NCI-H345 (cell line): ENCODE measurements around the gene GAL3ST1.

Experiments
- DNase-seq: peaks from one replicate; lab custom pipeline; 2025; lab: John Stamatoyannopoulos, UW

Gene GAL3ST1

DNA sequence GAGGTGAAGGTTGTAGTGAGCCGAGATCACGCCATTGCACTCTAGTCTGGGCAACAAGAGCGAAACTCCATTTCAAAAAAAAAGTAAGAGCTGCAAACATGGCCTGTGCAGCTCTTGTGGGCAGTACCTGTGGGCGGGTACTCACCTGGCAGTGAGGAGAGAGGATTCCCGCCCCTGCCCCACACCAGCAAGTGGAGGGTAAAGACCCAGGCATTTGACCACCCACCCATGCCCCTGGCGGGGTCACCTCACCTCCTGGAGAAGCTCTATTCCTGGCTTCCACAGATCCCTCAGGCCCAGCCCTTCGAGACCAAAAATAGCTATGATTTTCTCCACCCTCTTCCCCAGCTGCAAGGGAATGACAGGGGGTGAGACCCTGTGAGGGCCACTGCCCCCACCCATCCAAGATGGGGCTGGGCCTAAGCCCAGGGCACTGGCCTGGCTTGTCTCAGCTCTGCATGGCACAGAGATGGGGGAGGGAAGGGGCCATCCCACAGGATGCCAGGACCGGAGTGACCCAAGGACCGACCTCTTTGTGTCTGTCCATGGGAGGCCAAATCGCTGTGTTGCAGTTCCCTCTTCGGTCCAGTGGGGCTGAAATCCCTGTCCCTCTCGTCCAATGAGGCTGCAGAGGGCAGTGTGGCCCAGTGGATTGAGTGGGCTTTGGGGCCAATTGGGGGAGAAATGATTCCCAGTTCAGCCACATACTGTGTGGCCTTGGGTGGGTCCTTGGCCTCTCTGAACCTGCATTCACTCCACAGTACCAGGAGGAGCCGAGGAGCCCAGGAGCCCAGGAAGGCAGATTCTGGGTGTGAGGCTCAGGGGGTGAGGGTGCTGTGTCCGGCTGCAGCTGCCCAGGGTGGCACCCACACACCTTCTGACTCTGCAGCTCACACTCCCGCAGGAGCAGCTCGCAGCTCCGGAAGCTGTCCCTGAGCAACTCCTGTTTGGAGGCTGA is 42.5 kb downstream of the GAL3ST1 start:
- no peak for DNase-seq

DNA sequence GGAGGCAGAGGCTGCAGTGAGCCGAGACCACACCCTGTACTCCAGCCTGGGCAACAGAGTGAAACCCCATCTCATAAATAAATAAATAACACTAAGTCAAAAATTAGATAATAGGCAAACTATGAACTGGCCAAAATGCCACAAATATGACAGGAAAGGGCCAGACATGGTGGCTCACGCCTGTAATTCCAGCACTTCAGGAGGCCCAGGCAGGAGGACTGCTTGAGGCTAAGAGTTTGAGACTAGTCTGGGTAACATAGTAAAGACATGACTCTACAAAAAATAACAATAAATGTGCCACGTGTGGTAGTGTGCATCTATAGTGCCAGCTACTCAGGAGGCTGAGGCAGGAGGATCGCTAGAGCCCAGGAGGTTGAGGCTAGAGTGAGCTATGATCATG is 47.8 kb downstream of the GAL3ST1 start:
- no peak for DNase-seq

DNA sequence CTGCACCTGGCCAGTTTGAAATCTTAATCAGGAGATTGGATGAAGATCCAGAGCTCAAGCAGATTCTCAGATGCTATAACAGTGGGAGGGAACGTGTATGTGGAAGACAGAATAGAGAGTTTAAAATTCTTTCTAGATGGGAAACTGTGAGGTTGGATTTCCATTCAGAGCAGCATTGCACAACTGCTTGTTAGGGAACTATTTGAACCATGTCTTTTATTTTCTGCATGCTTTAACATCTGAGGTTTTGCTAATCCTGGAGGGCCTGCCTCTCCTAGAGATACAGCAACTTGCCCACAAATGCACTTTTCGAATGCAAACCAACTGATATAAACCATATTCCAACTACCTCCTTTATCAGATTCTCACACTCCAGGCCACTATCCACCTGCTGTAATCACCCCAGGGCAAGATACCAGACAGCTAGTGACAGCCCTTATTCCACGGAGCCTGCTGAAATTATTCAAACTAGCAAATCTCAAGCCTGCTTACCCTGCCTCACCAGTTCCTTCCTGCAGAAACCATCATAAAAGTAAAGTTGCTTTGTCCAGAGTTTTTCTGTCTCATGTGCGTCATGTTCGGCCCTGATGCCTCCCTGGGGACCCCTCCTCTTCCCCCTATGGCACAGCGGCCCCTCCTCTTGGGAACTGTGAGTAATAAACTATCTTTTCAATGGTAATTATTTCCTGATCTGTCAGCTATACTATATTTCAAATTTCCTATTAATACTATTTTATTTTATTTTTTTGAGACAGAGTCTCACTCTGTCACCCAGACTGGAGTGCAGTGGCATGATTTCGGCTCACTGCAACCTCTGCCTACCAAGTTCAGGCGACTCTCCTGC is 50.6 kb downstream of the GAL3ST1 start:
- no peak for DNase-seq

DNA sequence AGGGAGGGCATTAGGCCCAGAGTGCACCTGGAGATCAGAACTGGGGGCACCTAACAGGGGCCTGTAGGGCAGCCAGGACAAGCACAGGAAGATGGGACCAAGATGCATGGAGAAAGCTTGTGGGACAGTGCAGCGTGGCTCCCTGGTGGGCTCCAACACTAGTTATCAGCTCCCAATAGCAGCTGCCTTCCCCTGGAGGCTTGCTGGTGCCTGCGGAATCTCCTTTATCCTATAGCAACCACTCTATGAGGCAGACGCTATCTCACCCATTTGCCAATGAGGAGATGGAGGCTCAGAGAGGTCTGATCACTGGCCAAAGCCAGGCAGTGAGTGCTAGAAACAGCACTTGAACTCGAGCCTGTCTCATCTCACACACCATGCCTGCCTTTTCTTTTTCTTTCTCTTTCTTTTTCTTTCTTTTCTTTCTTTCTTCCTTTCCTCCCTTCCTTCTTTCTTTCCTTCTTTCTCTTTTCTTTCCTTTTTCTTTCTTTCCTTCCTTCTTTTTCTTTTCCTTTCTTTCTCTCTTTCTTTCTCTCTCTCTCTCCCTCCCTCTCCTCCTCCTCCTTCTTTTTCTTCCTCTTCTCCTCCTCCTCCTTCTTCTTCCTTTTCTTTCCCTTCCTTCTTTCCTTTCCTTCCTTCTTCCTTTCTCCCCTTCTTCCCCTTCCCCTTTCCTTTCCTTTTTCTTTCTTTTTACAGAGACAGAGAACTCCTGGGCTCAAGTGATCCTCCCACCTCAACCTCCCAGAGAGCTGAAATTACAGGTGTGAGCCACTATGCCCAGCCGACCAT is 52.9 kb downstream of the GAL3ST1 start:
- no peak for DNase-seq

DNA sequence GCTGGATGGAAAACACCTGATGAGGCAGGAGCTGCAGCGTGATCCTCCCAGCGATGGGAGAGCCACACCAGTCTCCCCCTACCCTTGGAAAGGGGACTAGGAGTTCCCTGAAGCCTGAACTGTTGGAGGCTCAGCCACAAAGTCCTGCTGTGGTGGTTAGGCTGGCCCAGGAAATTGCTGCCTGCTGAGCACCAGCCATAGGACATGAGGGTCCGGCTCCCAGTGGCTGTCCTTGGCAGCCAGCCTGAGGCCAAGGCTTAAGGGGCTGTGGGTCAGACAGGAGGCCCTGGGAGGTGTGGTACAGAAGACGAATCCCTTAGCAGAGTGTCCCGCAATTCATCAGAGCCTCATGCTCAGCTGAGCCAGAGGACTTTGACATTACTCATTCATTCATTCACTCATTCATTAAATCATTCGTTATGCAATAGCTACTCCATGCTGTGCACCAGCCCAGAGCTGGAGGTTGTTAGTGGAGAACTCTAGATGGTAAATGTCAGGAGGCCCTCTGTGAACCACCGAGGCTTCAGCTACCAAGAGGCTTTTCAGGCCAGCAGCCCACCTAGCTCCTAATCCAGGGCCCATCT is 54.5 kb downstream of the GAL3ST1 start:
- no peak for DNase-seq

DNA sequence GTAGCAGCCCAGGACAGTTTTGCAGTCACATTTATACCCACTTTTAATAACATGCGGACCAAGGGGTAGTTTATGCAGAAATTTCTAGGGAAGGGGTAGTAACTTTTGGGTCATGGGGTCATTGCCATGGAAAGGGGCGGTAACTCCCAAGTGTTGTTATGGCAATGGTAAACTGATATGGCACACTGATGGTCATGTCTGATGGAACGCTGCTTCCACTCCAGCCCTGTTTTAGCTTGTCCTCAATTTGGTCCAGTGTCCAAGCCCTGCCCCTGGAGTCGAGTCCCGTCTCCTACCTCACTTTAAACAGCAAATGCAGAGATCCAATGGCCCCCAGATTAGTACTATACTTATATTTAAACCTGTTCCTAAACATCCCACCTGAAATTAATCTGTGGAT is 57.7 kb downstream of the GAL3ST1 start:
- DNase-seq = no peak

DNA sequence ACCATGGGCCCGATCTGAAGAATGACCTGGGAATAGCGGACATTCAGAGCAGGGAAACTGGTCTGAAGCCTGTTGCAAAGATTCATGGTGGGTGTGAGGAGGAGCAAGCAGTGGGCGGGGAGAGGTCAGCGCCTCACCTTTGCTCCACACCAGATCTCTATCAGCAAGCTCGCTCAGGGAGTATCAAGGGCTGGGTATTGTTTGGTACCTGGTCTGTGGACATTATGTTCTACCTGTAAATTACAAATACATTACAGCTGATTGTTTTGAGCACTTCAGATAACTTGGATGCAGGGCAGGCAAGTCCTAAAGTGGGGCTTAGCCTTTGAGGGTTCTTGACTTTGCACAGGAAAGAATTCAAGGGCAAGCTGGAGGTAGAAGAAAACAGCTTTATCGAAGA is 58.2 kb downstream of the GAL3ST1 start:
- DNase-seq = no peak

DNA sequence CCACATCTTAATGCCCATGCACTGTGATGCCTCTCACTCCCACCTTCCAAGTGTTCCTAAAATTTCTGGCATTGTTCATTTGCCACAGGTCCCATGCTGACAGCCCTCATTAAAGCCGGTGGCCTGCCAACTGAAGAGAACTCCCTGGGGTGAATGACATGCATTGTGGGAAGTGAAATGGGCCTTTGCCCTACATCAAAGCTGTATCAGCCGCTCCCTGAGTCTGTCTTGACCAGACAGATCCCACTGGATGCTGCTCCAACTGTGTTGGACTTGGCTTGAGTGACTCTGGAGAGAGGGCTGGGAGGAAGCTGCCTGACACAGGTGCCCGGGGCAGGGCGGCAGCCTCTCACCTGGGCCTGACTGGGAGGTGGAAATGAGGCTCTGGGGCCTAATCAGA is 60.2 kb downstream of the GAL3ST1 start:
- no peak for DNase-seq

DNA sequence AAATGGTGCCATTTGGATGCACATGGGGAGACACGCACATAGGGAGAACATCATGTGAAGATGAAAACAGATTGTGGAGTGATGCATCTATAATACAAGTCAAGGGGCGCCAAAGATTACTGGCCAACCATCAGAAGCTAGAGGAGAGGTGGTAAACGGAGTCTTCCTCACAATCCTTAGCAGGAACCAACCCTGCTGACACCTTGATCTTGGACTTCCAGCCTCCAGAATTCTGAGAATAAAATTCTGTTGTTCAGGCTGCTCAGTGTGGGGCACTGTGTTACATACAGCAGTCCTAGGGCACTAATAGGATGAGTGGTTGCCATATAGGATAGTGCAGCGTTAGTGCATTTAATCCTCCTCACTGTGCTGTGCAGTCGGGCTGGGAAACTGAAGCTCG is 61.0 kb downstream of the GAL3ST1 start:
- DNase-seq = no peak

DNA sequence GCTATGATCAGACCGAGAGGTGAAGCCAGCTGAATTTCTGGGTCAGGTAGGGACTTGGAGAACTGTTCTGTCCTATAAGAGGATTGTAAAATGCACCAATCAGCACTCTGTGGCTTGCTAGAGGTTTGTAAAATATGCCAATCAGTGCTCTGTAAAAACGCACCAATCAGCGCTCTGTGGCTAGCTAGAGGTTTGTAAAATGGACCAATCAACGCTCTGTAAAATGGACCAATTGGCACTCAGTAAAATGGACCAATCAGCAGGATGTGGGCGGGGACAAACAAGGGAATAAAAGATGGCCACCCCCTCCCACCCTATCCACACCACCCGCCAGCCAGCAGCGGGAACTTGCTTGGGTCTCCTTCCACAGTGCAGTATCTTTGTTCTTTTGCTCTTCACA is 62.6 kb downstream of the GAL3ST1 start:
- DNase-seq = no peak

DNA sequence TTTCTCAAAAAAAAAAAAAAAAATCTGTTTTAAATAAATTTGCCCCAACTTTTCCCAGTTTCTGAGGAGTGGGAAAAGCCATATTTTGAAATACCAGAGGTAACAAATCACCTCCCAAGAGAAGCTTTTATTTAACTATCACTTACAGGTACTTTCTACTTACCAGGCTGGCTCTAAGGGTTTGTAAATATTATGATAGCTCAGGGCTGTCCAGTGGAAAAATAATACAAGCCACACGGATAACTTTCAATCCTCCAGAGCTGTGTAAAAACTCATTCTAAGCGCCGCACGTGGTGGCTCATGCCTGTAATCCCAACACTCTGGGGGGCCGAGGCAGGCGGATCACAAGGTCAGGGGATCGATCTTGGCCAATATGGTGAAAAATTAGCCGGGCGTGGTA is 63.4 kb downstream of the GAL3ST1 start:
- no peak for DNase-seq

DNA sequence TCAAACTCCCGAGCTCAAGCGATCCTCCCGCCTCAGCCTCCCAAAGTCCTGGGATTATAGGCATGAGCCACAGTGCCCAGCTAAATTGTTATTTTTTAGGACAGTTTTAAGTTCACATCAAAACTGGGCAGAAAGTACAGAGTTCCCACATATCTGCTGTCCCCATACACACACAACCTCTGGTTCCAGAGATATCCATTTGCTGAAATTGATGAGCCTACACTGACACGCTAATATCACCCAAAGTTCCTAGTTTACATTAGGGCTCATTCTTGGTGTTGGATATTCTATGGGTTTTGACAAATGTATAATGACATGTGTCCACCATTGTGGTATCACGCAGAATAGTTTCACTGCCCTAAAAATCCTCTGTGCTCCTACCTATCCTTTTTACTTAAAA is 66.2 kb downstream of the GAL3ST1 start:
- no peak for DNase-seq

DNA sequence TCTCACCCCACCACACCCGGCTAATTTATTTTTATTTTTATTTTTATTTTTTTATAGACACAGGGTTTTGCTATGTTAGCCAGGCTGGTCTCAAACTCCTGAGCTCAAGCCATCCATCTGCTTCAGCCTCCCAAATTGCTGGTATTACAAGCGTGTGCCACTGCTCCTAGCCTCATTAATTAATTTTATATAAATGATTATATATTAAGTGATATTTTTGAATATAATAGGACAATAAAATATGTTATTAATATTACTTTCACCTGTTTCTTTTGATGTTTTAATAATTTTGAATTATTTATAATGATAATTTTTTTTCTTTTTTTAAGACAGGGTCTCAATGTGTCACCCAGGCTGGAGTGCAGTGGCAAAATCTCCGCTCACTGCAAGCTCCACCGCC is 66.8 kb downstream of the GAL3ST1 start:
- no peak for DNase-seq

DNA sequence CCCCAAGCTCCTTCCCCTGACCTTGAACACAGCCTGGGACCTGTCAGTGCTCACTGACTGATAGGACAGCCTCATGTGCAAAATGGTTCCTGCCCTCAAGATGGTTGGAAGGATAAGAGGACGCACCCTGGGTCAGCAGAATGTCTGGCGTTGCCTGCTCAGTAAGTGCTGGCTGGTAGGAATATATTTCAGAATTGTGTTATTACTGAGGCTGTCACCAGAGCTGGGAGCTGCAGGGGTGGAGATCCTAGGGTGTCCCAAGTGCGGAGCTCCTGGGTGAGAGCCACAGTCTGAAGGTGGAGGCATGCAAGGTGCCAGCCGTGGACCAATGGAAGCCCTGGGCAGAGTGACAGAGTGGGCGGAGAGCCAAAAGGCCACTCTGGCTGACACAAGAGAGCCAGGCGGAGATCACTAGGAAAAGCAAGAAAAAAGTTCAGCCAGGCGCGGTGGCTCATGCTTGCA is 67.9 kb downstream of the GAL3ST1 start:
- DNase-seq = no peak
